K562 (cell line): ENCODE data around the gene ZNF140. TPM values are rescaled to one million over a fixed set of nuclear protein-coding genes. Genes with fewer than 3 reads are reported as not detected.
A peak's percentile ranks its signal among the peaks of the same experiment; 100 is the strongest.

Source experiments
- ATAC-seq: fragments of 200-7000 bp; cut with Tn5 transposase; 3 replicates; pipeline ENCODE4 v1.9.1; 2020; ENCODE audit warnings: moderate library complexity
- BruUV-seq: library from RNA; stranded (reverse); fragments of 400-500 nt; replicated peaks from 2 replicates; lab custom pipeline; 2021; lab: Mats Ljungman, UMichigan
- CTCF ChIA-PET: fragments of 300-600 bp; formaldehyde crosslinking; extraction: SDS; loops from one replicate; lab custom pipeline; 2021; ENCODE audit warnings: low intra/inter-chr PET ratio; lab: Yijun Ruan, JAX
- POLR2A ChIA-PET: fragments of 300-600, 350-650 bp; sonication (Branson Sonifier 250); formaldehyde crosslinking; extraction: SDS; loops from one replicate; lab custom pipeline; 2021; ENCODE audit warnings: antibody characterized with exemption, inconsistent platforms; lab: Yijun Ruan, JAX
- DNase-seq, 4 experiments: peaks; one replicate each; pipeline versions ENCODE4 v3.0.0 to v3.0.0-alpha.2; 2011 to 2018; ENCODE audit warnings: low spot score in 3 of 4, mixed read lengths in 3 of 4; ENCODE audit errors: extremely low read depth in 1 of 4
- FAIRE-seq: peaks from 2 replicates; lab custom pipeline; 2011; peaks lifted over from hg19 to GRCh38; lab: Jason Lieb, UNC
- H2AFZ ChIP-seq: 2 replicates; pipeline ENCODE4 v1.6.0; 2011; ENCODE audit warnings: low read depth, low read length, control low read depth, inconsistent platforms
- H3K27ac ChIP-seq: fragments of 200-600 bp; 3 replicates; pipeline ENCODE4 v1.8.0; 2011; ENCODE audit warnings: low read depth, mild to moderate bottlenecking, control low read depth, inconsistent platforms, low read length, moderate library complexity, mixed read lengths; ENCODE audit errors: extremely low read depth
- H3K27me3 ChIP-seq, 2 experiments: fragments of 300-600 bp in 1 of 2; 2 replicates in 1 of 2; 3 replicates in 1 of 2; pipeline versions ENCODE4 v1.6.0 to v1.8.0; 2011; ENCODE audit warnings: inconsistent platforms in 2 of 2, low read length in 2 of 2, mild to moderate bottlenecking in 1 of 2, mixed read lengths in 1 of 2, moderate library complexity in 1 of 2; ENCODE audit not compliant: control insufficient read depth in 2 of 2, insufficient read depth in 2 of 2
- H3K36me3 ChIP-seq: fragments of 300-600 bp; 3 replicates; pipeline ENCODE4 v1.8.0; 2011; ENCODE audit warnings: mild to moderate bottlenecking, low read length, inconsistent platforms; ENCODE audit not compliant: control insufficient read depth, insufficient read depth
- H3K4me1 ChIP-seq, 2 experiments: fragments of 200-600 bp in 1 of 2; replicated peaks in 1 of 2; 2 replicates in 1 of 2; 3 replicates in 1 of 2; pipeline versions ENCODE4 v1.5.1 to v1.8.0; 2011; ENCODE audit warnings: inconsistent platforms in 2 of 2, low read length in 2 of 2, mild to moderate bottlenecking in 1 of 2, mixed read lengths in 1 of 2, moderate library complexity in 1 of 2; ENCODE audit not compliant: control insufficient read depth in 2 of 2, insufficient read depth in 2 of 2
- H3K4me2 ChIP-seq: 2 replicates; pipeline ENCODE4 v1.6.1; 2011; ENCODE audit warnings: low read length, control low read depth, inconsistent platforms, mixed read lengths; ENCODE audit not compliant: insufficient read depth
- H3K4me3 ChIP-seq: fragments of 200-600 bp; sonication (generic), shearing (Covaris generic); 2 replicates; pipeline ENCODE4 v1.5.1; 2016; ENCODE audit warnings: control low read depth, inconsistent platforms
- H3K79me2 ChIP-seq: fragments of 200-600 bp; 3 replicates; pipeline ENCODE4 v1.8.0; 2011; ENCODE audit warnings: low read length, inconsistent platforms; ENCODE audit not compliant: control insufficient read depth, insufficient read depth
- H3K9ac ChIP-seq, 2 experiments: 2 replicates each; pipeline versions ENCODE4 v1.6.0 to v1.6.1; 2011; ENCODE audit warnings: low read depth in 2 of 2, low read length in 2 of 2, control low read depth in 1 of 2, inconsistent platforms in 1 of 2, mild to moderate bottlenecking in 1 of 2, mixed read lengths in 1 of 2; ENCODE audit not compliant: insufficient read depth in 1 of 2
- H3K9me1 ChIP-seq: one replicate; pipeline ENCODE4 v1.6.0; 2011; ENCODE audit warnings: inconsistent platforms, mild to moderate bottlenecking, low read length, moderate library complexity; ENCODE audit not compliant: control insufficient read depth, insufficient read depth
- H3K9me3 ChIP-seq: replicated peaks from 2 replicates; pipeline ENCODE4 v1.5.1; 2011; ENCODE audit warnings: low read depth, low read length, inconsistent platforms; ENCODE audit not compliant: control insufficient read depth, insufficient read depth
- H4K20me1 ChIP-seq: replicated peaks from 2 replicates; pipeline ENCODE4 v1.6.1; 2011; ENCODE audit warnings: low read length, inconsistent platforms, mixed read lengths; ENCODE audit not compliant: control insufficient read depth, insufficient read depth
- COPS2 ChIP-seq: fragments of 450-650 bp; conservative IDR thresholded peaks from 2 replicates; pipeline ENCODE4 v1.6.1; 2016; ENCODE audit warnings: mild to moderate bottlenecking, moderate library complexity
- HNRNPUL1 ChIP-seq: fragments of 200-400 bp; formaldehyde crosslinking; IDR thresholded peaks from 2 replicates; pipeline ENCODE4 v1.6.1; 2017; ENCODE audit warnings: low read length
- KAT8 ChIP-seq: fragments of 450-650 bp; IDR thresholded peaks from 2 replicates; pipeline ENCODE4 v1.6.1; 2016; ENCODE audit warnings: low read depth, mild to moderate bottlenecking
- KDM1A ChIP-seq, 2 experiments: fragments of 450-650 bp; IDR thresholded peaks; 2 replicates each; pipeline ENCODE4 v1.6.1; 2016; ENCODE audit warnings: mild to moderate bottlenecking in 2 of 2
- KHSRP ChIP-seq: fragments of 450-650 bp; IDR thresholded peaks from 2 replicates; pipeline ENCODE4 v1.6.1; 2017
- MAFG ChIP-seq: fragments of 450-650 bp; conservative IDR thresholded peaks from 2 replicates; pipeline ENCODE4 v1.6.1; 2016; ENCODE audit warnings: missing genetic modification characterization, missing compliant biosample characterization
- NR3C1 ChIP-seq: sonication (generic); formaldehyde crosslinking; IDR thresholded peaks from 2 replicates; pipeline ENCODE4 v1.8.1; 2022; ENCODE audit warnings: missing genetic modification reagents
- POLR2AphosphoS5 ChIP-seq: IDR thresholded peaks from 2 replicates; pipeline ENCODE4 v1.6.1; 2011; ENCODE audit warnings: mild to moderate bottlenecking, low read depth, low read length, moderate library complexity; ENCODE audit not compliant: control insufficient read depth, insufficient read depth
- POLR2B ChIP-seq: fragments of 450-650 bp; IDR thresholded peaks from 2 replicates; pipeline ENCODE4 v1.6.1; 2018; ENCODE audit warnings: low read depth; ENCODE audit not compliant: partially characterized antibody
- RAD51 ChIP-seq: fragments of 450-650 bp; IDR thresholded peaks from 2 replicates; pipeline ENCODE4 v1.7.1; 2016; ENCODE audit warnings: low read depth, mild to moderate bottlenecking, borderline replicate concordance
- RBM17 ChIP-seq: fragments of 200-400 bp; formaldehyde crosslinking; IDR thresholded peaks from 2 replicates; pipeline ENCODE4 v1.6.1; 2017; ENCODE audit warnings: low read depth, mild to moderate bottlenecking, low read length, borderline replicate concordance
- RBM25 ChIP-seq: fragments of 200-400 bp; formaldehyde crosslinking; IDR thresholded peaks from 2 replicates; pipeline ENCODE4 v1.6.1; 2018; ENCODE audit warnings: low read length, low read depth, moderate library complexity; ENCODE audit not compliant: severe bottlenecking
- SREBF1 ChIP-seq: fragments of 150-350 bp; IDR thresholded peaks from 2 replicates; pipeline ENCODE4 v1.6.1; 2014; ENCODE audit warnings: antibody characterized with exemption, low read depth, low read length, borderline replicate concordance
- TRIM28 ChIP-seq: fragments of 450-650 bp; IDR thresholded peaks from 2 replicates; pipeline ENCODE4 v1.6.1; 2017
- ZKSCAN8 ChIP-seq: fragments of 200-800 bp; sonication (Bioruptor generic); IDR thresholded peaks from 2 replicates; pipeline ENCODE4 v1.6.1; 2016; ENCODE audit warnings: missing genetic modification characterization, missing compliant biosample characterization
- ZNF253 ChIP-seq: fragments of 250-450 bp; sonication (Bioruptor Pico); conservative IDR thresholded peaks from 2 replicates; pipeline ENCODE4 v1.6.1; 2021; ENCODE audit warnings: mild to moderate bottlenecking
- ZNF274 ChIP-seq: IDR thresholded peaks from 2 replicates; pipeline ENCODE4 v1.6.1; 2011; ENCODE audit warnings: low read depth, mild to moderate bottlenecking, low read length, moderate library complexity, borderline replicate concordance
- ZNF316 ChIP-seq: fragments of 450-650 bp; IDR thresholded peaks from 2 replicates; pipeline ENCODE4 v1.6.1; 2016
- ZNF584 ChIP-seq: fragments of 200-800 bp; sonication (Bioruptor generic); IDR thresholded peaks from 2 replicates; pipeline ENCODE4 v1.6.1; 2016; ENCODE audit warnings: low read depth, mild to moderate bottlenecking, missing genetic modification characterization, missing compliant biosample characterization
- ZNF589 ChIP-seq: fragments of 200-800 bp; sonication (Bioruptor generic); IDR thresholded peaks from 2 replicates; pipeline ENCODE4 v1.6.1; 2016; ENCODE audit warnings: low read depth, missing genetic modification characterization, missing compliant biosample characterization
- ZSCAN32 ChIP-seq: fragments of 450-650 bp; formaldehyde crosslinking; IDR thresholded peaks from 2 replicates; pipeline ENCODE4 v1.4.0; 2020; ENCODE audit warnings: mild to moderate bottlenecking, moderate library complexity
- WGBS: fragments of 100-300 bp; shearing (Covaris generic); methylation state at CpG from one replicate; pipeline ENCODE4 v1.1.6; 2016; ENCODE audit warnings: low coverage, mixed read lengths; ENCODE audit not compliant: insufficient coverage; ENCODE audit errors: missing lambda C conversion rate; 5-methylcytosine and 5-hydroxymethylcytosine counted together
- in situ Hi-C: fragments of 300-500 bp; cut with MboI; formaldehyde crosslinking; loops from 4 replicates; pipeline ENCODE4 v1.15.0; 2018; ENCODE audit warnings: inconsistent platforms, mixed read lengths
- intact Hi-C: fragments of 100-400 bp; cut with micrococcal nuclease; formaldehyde crosslinking; loops from 2 replicates; pipeline ENCODE4 v1.14.2; 2022
- polyA plus RNA-seq, 8 experiments: library from polyadenylated mRNA; depleted of rRNA in 4 of 8; stranded (reverse) in 5 of 8; unstranded in 3 of 8; fragments of >200 nt; fragmentation: Nextera tagmentation in 2 of 8; fragmentation: Illumina TruSeq in 1 of 8; extraction: Ambion mirVana in 2 of 8; extraction: Trizol in 1 of 8; gene quantifications; 2 replicates each; pipeline versions ENCODE4 v1.2.1 to v1.2.3, GENCODE V29; 2011 to 2014; ENCODE audit warnings: inconsistent platforms in 1 of 8, missing spikeins in 1 of 8
- total RNA-seq, 7 experiments: library from RNA; depleted of rRNA in 6 of 7; stranded (reverse); fragments of >200 nt in 6 of 7; fragmentation: Illumina TruSeq in 2 of 7; extraction: Trizol in 2 of 7; gene quantifications; 2 replicates each; pipeline versions ENCODE4 v1.2.1 to v1.2.3, GENCODE V29; 2011 to 2021; ENCODE audit warnings: low replicate concordance in 1 of 7
- TF ChIP-seq, protein P1 (sequence below): sonication (generic); formaldehyde crosslinking; IDR thresholded peaks from 2 replicates; pipeline ENCODE4 v1.8.0; 2022; ENCODE audit warnings: mild to moderate bottlenecking, low read depth, missing genetic modification reagents

The ZNF140 gene
- total and polyA plus RNA-seq, 9 of the 15 experiments (the other 6 are each of a cell fraction or from before 2014, with no cell fraction given) = 1.6 to 10.9 (median 5.3) TPM

- no TSS peak for BruUV-seq
- H3K4me3 ChIP-seq = no peak overlapping the region
- CTCF ChIA-PET = no interaction called here
- TF ChIP-seq ZNF589 (CRISPR knock-in tag) (no peak), ZKSCAN8 (CRISPR knock-in tag) (no peak), NR3C1 (CRISPR knock-in tag) (no peak), TRIM28 (0 out of 2 replicates have a peak, but pooled peaks have one; percentile 49), KAT8 (no peak), RBM17 (no peak), POLR2B (no peak), ZNF316 (peak; percentile 43), ZNF584 (CRISPR knock-in tag) (no peak), KDM1A (IDR thresholded peaks at IDR 0.05) (no peak), MAFG (tag) (peak; percentile 31; the same call in 1 of the 2 replicates), ZNF274 (peak; percentile 98), KHSRP (no peak), POLR2AphosphoS5 (no peak), ZNF253 (no peak), SREBF1 (no peak), RAD51 (no peak), COPS2 (no peak), RBM25 (no peak), HNRNPUL1 (no peak), ZSCAN32 (CRISPR knock-in tag) (no peak)
- TF ChIP-seq, protein P1, sequence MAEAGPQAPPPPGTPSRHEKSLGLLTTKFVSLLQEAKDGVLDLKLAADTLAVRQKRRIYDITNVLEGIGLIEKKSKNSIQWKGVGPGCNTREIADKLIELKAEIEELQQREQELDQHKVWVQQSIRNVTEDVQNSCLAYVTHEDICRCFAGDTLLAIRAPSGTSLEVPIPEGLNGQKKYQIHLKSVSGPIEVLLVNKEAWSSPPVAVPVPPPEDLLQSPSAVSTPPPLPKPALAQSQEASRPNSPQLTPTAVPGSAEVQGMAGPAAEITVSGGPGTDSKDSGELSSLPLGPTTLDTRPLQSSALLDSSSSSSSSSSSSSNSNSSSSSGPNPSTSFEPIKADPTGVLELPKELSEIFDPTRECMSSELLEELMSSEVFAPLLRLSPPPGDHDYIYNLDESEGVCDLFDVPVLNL (CRISPR knock-in tag) = no peak
Measured at GRCh38 chr12:133120385-133121191, 39.9 kb downstream of the ZNF140 start.

More at GRCh38 chr12:133120385-133121191, 39.9 kb downstream of the ZNF140 start:
- Histone ChIP-seq H3K36me3 (peaks cover 5% of the 10 kb centered on the region; the same call in 1 of the 3 replicates), H3K4me1 (no peaks in the 10 kb centered on the region), H3K4me2 (no peak overlapping the region), H3K9me3 (peaks cover 30% of the 10 kb centered on the region), H3K9me1 (no peaks in the 10 kb centered on the region), H3K27ac (no peak overlapping the region), H2AFZ (no peak overlapping the region), H3K9ac (no peak overlapping the region), H3K27me3 (no peaks in the 10 kb centered on the region), H4K20me1 (no peaks in the 10 kb centered on the region), H3K79me2 (no peaks in the 10 kb centered on the region)
- ATAC-seq (no peak), DNase-seq (no peak), FAIRE-seq (no peak)
- 34% methylated on average over 3 of the region's 3 CpGs for WGBS
- POLR2A ChIA-PET = interaction anchor here (1.9 kb wide), 1 partner anchor 9 kb away, joined by 7 read pairs; the partner anchor contains the start of genes ZNF10 and ZNF891
- intact Hi-C loops (no loop called here), in situ Hi-C loops (no loop called here)
